GM12874 (cell line): ENCODE measurements around the gene RPS5.

Experiments used
- CTCF ChIP-seq: IDR thresholded peaks from 2 replicates; pipeline ENCODE4 v1.5.1; 2011; ENCODE audit warnings: low read depth, mild to moderate bottlenecking, control low read depth, low read length, moderate library complexity; ENCODE audit not compliant: insufficient read depth

The RPS5 gene

GRCh38 chr19:58440556-58440955 lies 53.5 kb downstream of the RPS5 start:
- no peak for TF ChIP-seq CTCF
